Measurements from ENCODE around the gene PLCG1. TPM values are rescaled to one million over a fixed set of nuclear protein-coding genes. Genes with fewer than 3 reads are reported as not detected.

Gene PLCG1
- total RNA-seq (2021; fragmentation: NEBNext Ultra II Directional; extraction: Animal tissue kit (Norgen Biotek cat#: 25700)) (151 and 154 TPM in 2 replicates), polyA plus RNA-seq (2011; rRNA removed) (103 and 152 TPM in 2 replicates), polyA minus RNA-seq (2011; rRNA and poly(A)+ RNA removed) (164 and 175 TPM in 2 replicates)
- polyA plus RNA-seq (2011; cell fraction: cytosol; rRNA removed) = 138 TPM
- 726 TPM for polyA plus RNA-seq (2011; cell fraction: nucleus; rRNA removed)
- polyA plus RNA-seq (2012, experiment 1 of 2) = 123 to 166 TPM (median 150 TPM) in 4 replicates
- 127 TPM for polyA plus RNA-seq (2012, experiment 2 of 2)
- polyA plus RNA-seq (2013, experiment 1 of 2) = 83.5 TPM
- polyA plus RNA-seq (2013, experiment 2 of 2) = 72.0 TPM
- polyA minus RNA-seq (2011; cell fraction: cytosol; rRNA and poly(A)+ RNA removed) = 123 TPM
- polyA minus RNA-seq (2011; cell fraction: nucleus; rRNA and poly(A)+ RNA removed) = 248 TPM
- long read RNA-seq, experiment 1, partial matches to known transcripts = 34 of 53 reads
- long read RNA-seq, experiment 1, other reads (novel, unspliced or antisense) = 19 of 53 reads
- long read RNA-seq, experiment 2, partial matches to known transcripts = 3 of 3 reads
- long read RNA-seq, experiment 2, other reads (novel, unspliced or antisense) = 0 of 3 reads

- WGBS, 2 experiments (ENCODE audit: extremely low coverage in 1 of 2, insufficient coverage in 1 of 2, insufficient read length in 1 of 2, insufficient replicate concordance in 2 of 2, low coverage in 1 of 2, low lambda C conversion rate in 2 of 2, missing lambda C conversion rate in 1 of 2) = 2% methylated on average over 48 of the region's 121 CpGs; no CpG with 5 or more reads in 1 of the 2 experiments
- Histone ChIP-seq H3K9ac (replicated peaks in 1 of 4; ENCODE audit: extremely low read depth in 1 of 4, low read depth in 3 of 4, low read length in 3 of 4) (peak within 1 kb of the TSS; percentile 95 to 100 (median 98)), H2AK5ac (ENCODE audit: low read depth, low read length) (no peak within 1 kb of the TSS), H3K79me2 (ENCODE audit: control insufficient read depth in 1 of 2, insufficient read depth in 2 of 2, low read length in 2 of 2) (peaks cover 39 to 41% of the 10 kb centered on the region in 2 experiments), H2BK120ac (replicated peaks; ENCODE audit: low read depth, low read length) (no peak within 1 kb of the TSS), H2BK15ac (ENCODE audit: low read length) (no peak within 1 kb of the TSS), H3K79me1 (ENCODE audit: low read depth, low read length) (peaks cover 11% of the 10 kb centered on the region; the same call in 1 of the 2 replicates), H3K4me1 (replicated peaks in 1 of 4; ENCODE audit: control insufficient read depth in 3 of 4, insufficient read depth in 4 of 4, low read length in 3 of 4) (peaks cover 25 to 40% (median 27%) of the 10 kb centered on the region in 4 experiments), H3K14ac (ENCODE audit: insufficient read length) (peak within 1 kb of the TSS; percentile 9), H3K23me2 (ENCODE audit: low read depth, low read length) (peaks cover 13% of the 10 kb centered on the region; the same call in 1 of the 2 replicates), H4K5ac (ENCODE audit: insufficient read length, low read depth, low read length) (peak within 1 kb of the TSS; percentile 85), H2AFZ (ENCODE audit: low read length) (peak within 1 kb of the TSS; percentile 61; the same call in 1 of the 2 replicates), H3K27me3 (replicated peaks in 1 of 4; ENCODE audit: control insufficient read depth in 3 of 4, extremely low read depth in 1 of 4, insufficient read depth in 3 of 4, low read length in 3 of 4) (peaks cover 0 to 9% (median 2%) of the 10 kb centered on the region in 4 experiments; a peak in 3 of 7 replicates), H3K4ac (replicated peaks; ENCODE audit: insufficient read length, low read depth, low read length) (no peak within 1 kb of the TSS), H4K91ac (replicated peaks; ENCODE audit: insufficient read length, low read length) (peak within 1 kb of the TSS; percentile 84), H3K36me3 (ENCODE audit: control insufficient read depth in 2 of 4, insufficient read depth in 4 of 4, low read length in 3 of 4) (peaks cover 0 to 4% (median 0%) of the 10 kb centered on the region in 4 experiments; a peak in 1 of 8 replicates), H2BK20ac (ENCODE audit: low read length) (no peak within 1 kb of the TSS), H3K4me3 (ENCODE audit: extremely low read depth in 1 of 4, insufficient read depth in 2 of 4, low read depth in 3 of 4, low read length in 4 of 4) (peak within 1 kb of the TSS; percentile 80 to 97 (median 90)), H3K56ac (replicated peaks; ENCODE audit: insufficient read length, low read depth, low read length) (peak within 1 kb of the TSS; percentile 63), H4K20me1 (replicated peaks in 1 of 2; ENCODE audit: control insufficient read depth in 1 of 2, insufficient read depth in 2 of 2, low read length in 2 of 2) (peaks cover 11 to 25% of the 10 kb centered on the region in 2 experiments), H4K8ac (ENCODE audit: extremely low read depth, insufficient read depth, low read length) (peak within 1 kb of the TSS; percentile 98), H3K27ac (ENCODE audit: low read depth, low read length) (peak within 1 kb of the TSS; percentile 93), H2BK5ac (ENCODE audit: low read depth, low read length) (peak within 1 kb of the TSS; percentile 92), H2BK12ac (ENCODE audit: low read depth, low read length) (peak within 1 kb of the TSS; percentile 70; the same call in 1 of the 2 replicates), H3K4me2 (ENCODE audit: insufficient read depth in 1 of 2, low read depth in 2 of 2, low read length in 2 of 2) (peak within 1 kb of the TSS; percentile 88 to 97), H3K9me3 (ENCODE audit: insufficient read depth in 2 of 2, low read depth in 1 of 2, low read length in 1 of 2) (no peaks in the 10 kb centered on the region), H3K23ac (ENCODE audit: insufficient read length) (no peak within 1 kb of the TSS), H3K18ac (ENCODE audit: extremely low read depth, low read length) (peak within 1 kb of the TSS; percentile 97)
- CTCF ChIA-PET (ENCODE audit: partially characterized antibody) = interaction anchor here (0.8 to 4.3 kb wide), 10 partner anchors 9 to 597 kb away, joined by 3 to 29 read pairs (median 4); partner anchors contain the start of gene LPIN3
- DNase-seq (ENCODE audit: low read depth in 1 of 2, low spot score in 2 of 2) (peak; percentile 56 to 94), FAIRE-seq (no peak)
- POLR2A ChIA-PET (ENCODE audit: partially characterized antibody) = interaction anchor here (0.9 to 3.1 kb wide), 14 partner anchors 10 to 204 kb away, joined by 3 to 15 read pairs (median 4); partner anchors contain the start of genes LPIN3 and TOP1
- TF ChIP-seq BACH1 (IDR thresholded peaks at IDR 0.05; ENCODE audit: low read length) (peak; percentile 79), MAFK (IDR thresholded peaks at IDR 0.05; ENCODE audit: low read depth, low read length) (no peak), RNF2 (IDR thresholded peaks at IDR 0.05; ENCODE audit: borderline replicate concordance, low read depth, low read length, missing control alignments, poor library complexity, severe bottlenecking) (no peak), RAD21 (IDR thresholded peaks at IDR 0.05 in 1 of 2, conservative IDR thresholded peaks at IDR 0.05 in 1 of 2; ENCODE audit: low read depth in 2 of 2, low read length in 2 of 2) (no peak)
- TF ChIP-seq, protein P1, sequence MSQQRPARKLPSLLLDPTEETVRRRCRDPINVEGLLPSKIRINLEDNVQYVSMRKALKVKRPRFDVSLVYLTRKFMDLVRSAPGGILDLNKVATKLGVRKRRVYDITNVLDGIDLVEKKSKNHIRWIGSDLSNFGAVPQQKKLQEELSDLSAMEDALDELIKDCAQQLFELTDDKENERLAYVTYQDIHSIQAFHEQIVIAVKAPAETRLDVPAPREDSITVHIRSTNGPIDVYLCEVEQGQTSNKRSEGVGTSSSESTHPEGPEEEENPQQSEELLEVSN (IDR thresholded peaks at IDR 0.05) = peak; percentile 46; the same call in 1 of the 2 replicates
Observed at GRCh38 chr20:41136680-41137613, at the start of gene PLCG1. Gene PLCG1 (plus strand): TSS chr20:41137543. CDS start chr20:41137642, 99 bp downstream.
